Measurements from ENCODE around the gene CXorf65.

DNA sequence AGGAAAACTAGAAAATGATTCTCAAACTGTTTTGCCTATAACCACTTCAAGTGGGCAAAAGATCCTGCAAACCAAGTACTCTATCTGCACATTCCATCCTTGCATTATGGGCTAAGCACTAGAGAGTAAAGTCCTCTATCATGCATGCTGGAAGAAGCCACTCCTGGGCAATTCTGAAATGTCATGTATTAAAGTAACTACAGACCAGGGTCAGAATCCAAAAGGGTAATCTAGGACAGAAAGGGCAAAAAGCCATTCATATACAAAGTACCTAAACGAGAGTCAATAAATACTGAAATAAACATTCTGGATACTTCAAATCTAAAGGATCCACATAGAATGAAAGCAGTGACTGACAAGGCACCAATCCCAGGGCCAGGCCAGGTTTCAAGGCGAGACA lies 39.5 kb downstream of the CXorf65 start:
- no peak for TF ChIP-seq CTCF (IDR thresholded peaks at IDR 0.05; ENCODE audit: insufficient read depth, low read length)
- TF ChIP-seq, protein P1, sequence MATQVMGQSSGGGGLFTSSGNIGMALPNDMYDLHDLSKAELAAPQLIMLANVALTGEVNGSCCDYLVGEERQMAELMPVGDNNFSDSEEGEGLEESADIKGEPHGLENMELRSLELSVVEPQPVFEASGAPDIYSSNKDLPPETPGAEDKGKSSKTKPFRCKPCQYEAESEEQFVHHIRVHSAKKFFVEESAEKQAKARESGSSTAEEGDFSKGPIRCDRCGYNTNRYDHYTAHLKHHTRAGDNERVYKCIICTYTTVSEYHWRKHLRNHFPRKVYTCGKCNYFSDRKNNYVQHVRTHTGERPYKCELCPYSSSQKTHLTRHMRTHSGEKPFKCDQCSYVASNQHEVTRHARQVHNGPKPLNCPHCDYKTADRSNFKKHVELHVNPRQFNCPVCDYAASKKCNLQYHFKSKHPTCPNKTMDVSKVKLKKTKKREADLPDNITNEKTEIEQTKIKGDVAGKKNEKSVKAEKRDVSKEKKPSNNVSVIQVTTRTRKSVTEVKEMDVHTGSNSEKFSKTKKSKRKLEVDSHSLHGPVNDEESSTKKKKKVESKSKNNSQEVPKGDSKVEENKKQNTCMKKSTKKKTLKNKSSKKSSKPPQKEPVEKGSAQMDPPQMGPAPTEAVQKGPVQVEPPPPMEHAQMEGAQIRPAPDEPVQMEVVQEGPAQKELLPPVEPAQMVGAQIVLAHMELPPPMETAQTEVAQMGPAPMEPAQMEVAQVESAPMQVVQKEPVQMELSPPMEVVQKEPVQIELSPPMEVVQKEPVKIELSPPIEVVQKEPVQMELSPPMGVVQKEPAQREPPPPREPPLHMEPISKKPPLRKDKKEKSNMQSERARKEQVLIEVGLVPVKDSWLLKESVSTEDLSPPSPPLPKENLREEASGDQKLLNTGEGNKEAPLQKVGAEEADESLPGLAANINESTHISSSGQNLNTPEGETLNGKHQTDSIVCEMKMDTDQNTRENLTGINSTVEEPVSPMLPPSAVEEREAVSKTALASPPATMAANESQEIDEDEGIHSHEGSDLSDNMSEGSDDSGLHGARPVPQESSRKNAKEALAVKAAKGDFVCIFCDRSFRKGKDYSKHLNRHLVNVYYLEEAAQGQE (IDR thresholded peaks at IDR 0.05; ENCODE audit: insufficient replicate concordance, low read depth) = no peak
- no peak for TF ChIP-seq GABPA (IDR thresholded peaks at IDR 0.05; ENCODE audit: low read depth)

Measured in HL-60 (cell line).